ENCODE measurements around the gene SRSF4. TPM values are rescaled to one million over a fixed set of nuclear protein-coding genes. Genes with fewer than 3 reads are reported as not detected.
A peak's percentile ranks its signal among the peaks of the same experiment; 100 is the strongest.

The SRSF4 gene
- total and polyA plus RNA-seq, 4 donors = 56.7 to 69.3 (median 67.7) TPM

DNA sequence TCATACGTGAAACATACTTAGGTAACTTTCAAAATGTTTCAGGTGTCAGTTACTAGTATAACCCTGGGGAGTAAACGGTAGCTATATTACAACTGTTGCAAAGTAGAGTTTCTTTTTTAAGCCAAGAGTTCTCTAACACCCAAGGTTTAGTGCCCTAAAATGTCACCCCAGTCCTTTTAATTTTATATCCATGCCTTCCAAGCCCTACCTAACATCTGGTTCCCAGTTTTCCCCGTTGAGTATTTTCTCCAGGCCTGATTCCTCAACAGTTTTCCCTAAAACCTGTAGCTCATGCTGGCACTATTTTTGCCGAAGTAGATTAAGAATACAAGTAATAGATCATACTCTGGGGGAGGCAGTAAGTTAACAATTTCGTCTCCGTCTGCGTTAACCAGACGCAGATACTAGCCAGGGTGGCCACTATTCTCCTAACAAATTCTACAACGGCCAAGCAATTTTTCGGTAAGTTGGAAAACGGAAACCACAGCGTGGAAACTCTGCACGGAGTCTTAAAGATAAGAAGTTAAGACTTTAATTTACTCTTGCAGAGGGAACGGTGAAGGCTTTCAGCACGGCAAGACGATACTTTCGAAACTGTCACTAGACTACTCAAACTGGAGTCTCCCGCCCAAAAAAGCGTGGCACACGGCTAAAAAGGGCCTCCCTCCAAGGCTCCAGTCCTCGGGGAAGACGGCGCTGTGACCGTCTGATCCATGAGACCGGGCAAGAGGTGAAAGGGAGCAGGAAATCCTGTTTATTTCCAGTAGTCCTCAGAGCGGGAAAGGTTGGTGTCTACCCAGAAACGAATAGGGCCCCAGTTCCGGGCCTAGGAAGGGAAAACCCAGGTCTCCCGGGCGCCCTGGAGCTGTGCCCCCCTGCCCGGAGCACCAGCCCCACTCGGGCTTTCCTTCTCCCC, 945 bp downstream of the SRSF4 start:
- no peak for ATAC-seq (ENCODE audit: insufficient read depth, low FRiP score)
- Histone ChIP-seq H3K27me3 (ENCODE audit: control insufficient read depth in 3 of 3, insufficient read depth in 3 of 3, low read length in 2 of 3) (no peaks in the 10 kb centered on the region), H3K36me3 (ENCODE audit: control insufficient read depth in 4 of 4, insufficient read depth in 4 of 4, low read length in 4 of 4) (peaks cover 0 to 6% (median 4%) of the 10 kb centered on the region in 4 donors), H3K9ac (ENCODE audit: insufficient read depth in 1 of 2, low read length in 2 of 2) (peak overlapping the region; percentile 80 to 100), H3K27ac (ENCODE audit: low read depth in 1 of 2, low read length in 1 of 2) (peak overlapping the region; percentile 99 to 100), H3K9me3 (ENCODE audit: control insufficient read depth in 4 of 4, insufficient read depth in 3 of 4, low read length in 3 of 4) (no peaks in the 10 kb centered on the region), H3K4me3 (peak overlapping the region; percentile 97), H3K4me1 (ENCODE audit: control insufficient read depth in 5 of 5, insufficient read depth in 5 of 5, low read length in 5 of 5) (peaks cover 6 to 31% (median 21%) of the 10 kb centered on the region in 5 donors)
- DNase-seq = no peak
- TF ChIP-seq, protein P1, sequence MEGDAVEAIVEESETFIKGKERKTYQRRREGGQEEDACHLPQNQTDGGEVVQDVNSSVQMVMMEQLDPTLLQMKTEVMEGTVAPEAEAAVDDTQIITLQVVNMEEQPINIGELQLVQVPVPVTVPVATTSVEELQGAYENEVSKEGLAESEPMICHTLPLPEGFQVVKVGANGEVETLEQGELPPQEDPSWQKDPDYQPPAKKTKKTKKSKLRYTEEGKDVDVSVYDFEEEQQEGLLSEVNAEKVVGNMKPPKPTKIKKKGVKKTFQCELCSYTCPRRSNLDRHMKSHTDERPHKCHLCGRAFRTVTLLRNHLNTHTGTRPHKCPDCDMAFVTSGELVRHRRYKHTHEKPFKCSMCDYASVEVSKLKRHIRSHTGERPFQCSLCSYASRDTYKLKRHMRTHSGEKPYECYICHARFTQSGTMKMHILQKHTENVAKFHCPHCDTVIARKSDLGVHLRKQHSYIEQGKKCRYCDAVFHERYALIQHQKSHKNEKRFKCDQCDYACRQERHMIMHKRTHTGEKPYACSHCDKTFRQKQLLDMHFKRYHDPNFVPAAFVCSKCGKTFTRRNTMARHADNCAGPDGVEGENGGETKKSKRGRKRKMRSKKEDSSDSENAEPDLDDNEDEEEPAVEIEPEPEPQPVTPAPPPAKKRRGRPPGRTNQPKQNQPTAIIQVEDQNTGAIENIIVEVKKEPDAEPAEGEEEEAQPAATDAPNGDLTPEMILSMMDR (IDR thresholded peaks at IDR 0.05; ENCODE audit: control extremely low read depth, extremely low read depth) = no peak
- 0 to 1% methylated on average over 32 of the region's 32 CpGs for WGBS, 2 donors

DNA sequence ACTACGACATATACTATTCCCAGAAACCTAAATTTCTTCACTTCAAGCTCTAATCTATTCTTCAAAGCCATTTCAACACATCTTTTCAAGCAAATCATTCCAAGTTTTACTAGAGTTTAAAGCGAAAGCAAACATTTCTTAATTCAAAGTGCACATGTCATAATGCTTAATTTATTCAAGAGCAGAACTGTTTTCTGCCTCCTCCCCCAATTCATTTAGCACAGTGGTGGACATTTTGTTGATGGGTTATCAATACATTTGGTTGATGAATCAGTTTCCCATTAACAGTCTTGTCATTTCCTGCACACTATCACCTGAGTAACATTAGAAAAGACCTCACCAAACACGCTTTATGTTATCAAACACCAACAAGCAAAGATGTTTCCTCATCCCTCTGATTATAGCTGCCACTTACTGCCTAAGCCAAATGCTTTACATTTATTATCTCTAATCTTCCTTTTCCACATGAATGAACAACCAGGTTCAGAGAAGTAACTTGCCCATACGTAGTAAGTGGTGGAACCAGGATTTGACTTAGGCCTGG, 2.0 kb downstream of the SRSF4 start:
- H3K9me3 ChIP-seq (ENCODE audit: control insufficient read depth in 4 of 4, insufficient read depth in 3 of 4, low read length in 3 of 4) = no peaks in the 10 kb centered on the region
- DNase-seq (peak in 1 of 3 donors; percentile 9), ATAC-seq (ENCODE audit: insufficient read depth, low FRiP score) (no peak)
- whole genome bisulfite sequencing, 2 donors = 12 to 13% methylated on average over 4 of the region's 4 CpGs
- TF ChIP-seq, protein P1 (IDR thresholded peaks at IDR 0.05; ENCODE audit: control extremely low read depth, extremely low read depth) = no peak
- peaks cover 0 to 6% (median 4%) of the 10 kb centered on the region in 4 donors for H3K36me3 ChIP-seq (ENCODE audit: control insufficient read depth in 4 of 4, insufficient read depth in 4 of 4, low read length in 4 of 4)
- H3K9ac ChIP-seq (ENCODE audit: insufficient read depth in 1 of 2, low read length in 2 of 2) = peak overlapping the region in 1 of 2 donors; percentile 80
- H3K4me1 ChIP-seq (ENCODE audit: control insufficient read depth in 5 of 5, insufficient read depth in 5 of 5, low read length in 5 of 5) = peaks cover 7 to 31% (median 21%) of the 10 kb centered on the region in 5 donors
- H3K4me3 ChIP-seq = no peak overlapping the region
- peak overlapping the region in 1 of 2 donors; percentile 46 for H3K27ac ChIP-seq (ENCODE audit: low read depth in 1 of 2, low read length in 1 of 2)
- no peaks in the 10 kb centered on the region for H3K27me3 ChIP-seq (ENCODE audit: control insufficient read depth in 3 of 3, insufficient read depth in 3 of 3, low read length in 2 of 3)

DNA sequence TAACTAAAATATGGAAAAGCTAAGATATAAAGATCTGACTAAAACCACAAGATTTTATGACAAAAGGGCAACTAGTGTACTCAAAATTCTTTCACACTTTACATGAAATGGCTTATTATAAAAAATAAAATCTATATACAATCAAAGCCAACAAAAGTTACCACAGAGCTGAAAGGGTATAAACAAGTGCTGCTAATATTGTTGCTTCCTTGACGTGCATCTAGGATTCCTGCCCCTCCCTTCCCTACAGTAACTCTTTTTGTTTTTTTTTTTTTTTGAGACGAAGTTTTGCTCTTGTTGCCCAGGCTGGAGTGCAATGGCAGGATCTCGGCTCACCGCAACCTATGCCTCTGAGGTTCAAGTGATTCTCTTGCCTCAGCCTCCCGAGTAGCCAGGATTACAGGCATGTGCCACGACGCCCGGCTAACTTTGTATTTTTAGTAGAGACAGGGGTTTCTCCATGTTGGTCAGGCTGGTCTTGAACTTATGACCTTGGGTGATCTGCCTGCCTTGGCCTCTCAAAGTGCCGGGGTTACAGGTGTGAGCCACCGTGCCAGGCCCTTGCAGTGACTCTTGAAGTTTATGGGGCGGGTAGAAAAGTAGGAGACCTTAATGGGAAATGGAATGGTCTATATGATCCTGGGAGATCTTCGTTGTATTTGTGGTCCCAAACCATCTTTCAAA, 4.5 kb downstream of the SRSF4 start:
- H3K4me1 ChIP-seq (ENCODE audit: control insufficient read depth in 5 of 5, insufficient read depth in 5 of 5, low read length in 5 of 5) = peaks cover 7 to 22% (median 16%) of the 10 kb centered on the region in 5 donors
- ATAC-seq (ENCODE audit: insufficient read depth, low FRiP score) = no peak

More for the DNA sequence above, 4.5 kb downstream of the SRSF4 start:
- Histone ChIP-seq H3K9me3 (ENCODE audit: control insufficient read depth in 4 of 4, insufficient read depth in 3 of 4, low read length in 3 of 4) (no peaks in the 10 kb centered on the region), H3K9ac (ENCODE audit: insufficient read depth in 1 of 2, low read length in 2 of 2) (no peak overlapping the region), H3K4me3 (no peak overlapping the region), H3K27ac (ENCODE audit: low read depth in 1 of 2, low read length in 1 of 2) (peak overlapping the region in 1 of 2 donors; percentile 82), H3K27me3 (ENCODE audit: control insufficient read depth in 3 of 3, insufficient read depth in 3 of 3, low read length in 2 of 3) (no peaks in the 10 kb centered on the region), H3K36me3 (ENCODE audit: control insufficient read depth in 4 of 4, insufficient read depth in 4 of 4, low read length in 4 of 4) (peaks cover under 1 to 11% (median 5%) of the 10 kb centered on the region in 4 donors)
- TF ChIP-seq, protein P1 (IDR thresholded peaks at IDR 0.05; ENCODE audit: control extremely low read depth, extremely low read depth) = no peak
- 66 to 75% methylated on average over 12 of the region's 12 CpGs for WGBS, 2 donors
- DNase-seq = no peak
